Calu3 (cell line): ENCODE measurements around the gene COMMD9. TPM values are rescaled to one million over a fixed set of nuclear protein-coding genes. Genes with fewer than 3 reads are reported as not detected.

ENCODE experiments used
- BruUV-seq: library from RNA; stranded (reverse); fragments of 400-500 nt; replicated peaks from 2 replicates; lab custom pipeline; 2021; lab: Mats Ljungman, UMichigan
- CTCF ChIA-PET: fragments of 300-600 bp; sonication (Branson Sonifier 250); formaldehyde crosslinking; loops from one replicate; lab custom pipeline; 2022; ENCODE audit warnings: antibody characterized with exemption; lab: Charles Lee
- DNase-seq: peaks from one replicate; pipeline ENCODE4 v3.0.0; 2022
- H3K27ac Mint-ChIP-seq: one replicate; pipeline ENCODE4 v1.8.0; 2022; ENCODE audit warnings: mixed read lengths; ENCODE audit not compliant: unreplicated experiment
- H3K27me3 Mint-ChIP-seq: one replicate; pipeline ENCODE4 v1.8.0; 2022; ENCODE audit warnings: mixed read lengths; ENCODE audit not compliant: unreplicated experiment
- H3K36me3 Mint-ChIP-seq: one replicate; pipeline ENCODE4 v1.8.0; 2022; ENCODE audit warnings: mild to moderate bottlenecking, moderate library complexity, mixed read lengths; ENCODE audit not compliant: insufficient read depth, unreplicated experiment
- H3K4me1 Mint-ChIP-seq: one replicate; pipeline ENCODE4 v1.8.0; 2022; ENCODE audit warnings: mild to moderate bottlenecking, low read depth, mixed read lengths; ENCODE audit not compliant: unreplicated experiment
- H3K4me3 Mint-ChIP-seq: one replicate; pipeline ENCODE4 v1.8.0; 2022; ENCODE audit warnings: mild to moderate bottlenecking, low read depth, moderate library complexity, mixed read lengths; ENCODE audit not compliant: unreplicated experiment
- H3K9me3 Mint-ChIP-seq: one replicate; pipeline ENCODE4 v1.8.0; 2022; ENCODE audit warnings: low read depth, mixed read lengths; ENCODE audit not compliant: unreplicated experiment
- intact Hi-C: fragments of 100-400 bp; cut with micrococcal nuclease; formaldehyde crosslinking; loops from one replicate; pipeline ENCODE4 v1.10.0; 2022; ENCODE audit not compliant: unreplicated experiment
- total RNA-seq: library from RNA; stranded (reverse); gene quantifications from 2 replicates; pipeline ENCODE4 v1.2.3, GENCODE V29; 2022
- TF ChIP-seq, protein P1 (sequence below): fragments of 200-600 bp; IDR thresholded peaks from one replicate; pipeline ENCODE4 v1.8.0; 2022; ENCODE audit warnings: antibody characterized with exemption; ENCODE audit not compliant: unreplicated experiment

Gene COMMD9
- total RNA-seq, 1 experiment from 2014 or later, result 44.1 TPM

DNA sequence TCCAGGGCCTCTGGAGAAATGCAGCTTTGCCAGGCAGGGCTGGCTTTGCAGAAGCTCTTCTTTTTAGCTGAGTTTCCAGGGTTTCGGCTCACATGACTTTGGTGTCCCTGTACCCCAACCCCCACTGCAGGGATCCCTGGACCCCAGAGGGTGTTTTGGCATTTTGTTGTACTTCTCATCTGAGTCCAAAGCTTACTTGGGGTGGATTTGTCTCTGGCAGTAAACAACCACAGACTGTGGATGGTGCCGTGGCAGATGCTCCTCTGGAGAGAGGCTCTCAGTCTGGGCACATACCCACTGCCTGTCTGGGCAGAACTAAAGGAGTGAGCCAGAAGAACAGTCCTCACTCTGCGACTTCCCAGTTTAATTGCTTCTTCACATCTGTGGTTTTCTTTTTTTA lies 49.6 kb downstream of the COMMD9 start:
- DNase-seq, result no peak
- BruUV-seq, result no TSS peak
- Mint-ChIP-seq H3K4me1 (no peaks in the 10 kb centered on the region), H3K27ac (no peak overlapping the region), H3K36me3 (no peaks in the 10 kb centered on the region), H3K9me3 (no peaks in the 10 kb centered on the region), H3K4me3 (no peak overlapping the region), H3K27me3 (no peaks in the 10 kb centered on the region)
- intact Hi-C loops, result no loop called here
- CTCF ChIA-PET, result no interaction called here
- TF ChIP-seq, protein P1, sequence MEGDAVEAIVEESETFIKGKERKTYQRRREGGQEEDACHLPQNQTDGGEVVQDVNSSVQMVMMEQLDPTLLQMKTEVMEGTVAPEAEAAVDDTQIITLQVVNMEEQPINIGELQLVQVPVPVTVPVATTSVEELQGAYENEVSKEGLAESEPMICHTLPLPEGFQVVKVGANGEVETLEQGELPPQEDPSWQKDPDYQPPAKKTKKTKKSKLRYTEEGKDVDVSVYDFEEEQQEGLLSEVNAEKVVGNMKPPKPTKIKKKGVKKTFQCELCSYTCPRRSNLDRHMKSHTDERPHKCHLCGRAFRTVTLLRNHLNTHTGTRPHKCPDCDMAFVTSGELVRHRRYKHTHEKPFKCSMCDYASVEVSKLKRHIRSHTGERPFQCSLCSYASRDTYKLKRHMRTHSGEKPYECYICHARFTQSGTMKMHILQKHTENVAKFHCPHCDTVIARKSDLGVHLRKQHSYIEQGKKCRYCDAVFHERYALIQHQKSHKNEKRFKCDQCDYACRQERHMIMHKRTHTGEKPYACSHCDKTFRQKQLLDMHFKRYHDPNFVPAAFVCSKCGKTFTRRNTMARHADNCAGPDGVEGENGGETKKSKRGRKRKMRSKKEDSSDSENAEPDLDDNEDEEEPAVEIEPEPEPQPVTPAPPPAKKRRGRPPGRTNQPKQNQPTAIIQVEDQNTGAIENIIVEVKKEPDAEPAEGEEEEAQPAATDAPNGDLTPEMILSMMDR, result no peak

DNA sequence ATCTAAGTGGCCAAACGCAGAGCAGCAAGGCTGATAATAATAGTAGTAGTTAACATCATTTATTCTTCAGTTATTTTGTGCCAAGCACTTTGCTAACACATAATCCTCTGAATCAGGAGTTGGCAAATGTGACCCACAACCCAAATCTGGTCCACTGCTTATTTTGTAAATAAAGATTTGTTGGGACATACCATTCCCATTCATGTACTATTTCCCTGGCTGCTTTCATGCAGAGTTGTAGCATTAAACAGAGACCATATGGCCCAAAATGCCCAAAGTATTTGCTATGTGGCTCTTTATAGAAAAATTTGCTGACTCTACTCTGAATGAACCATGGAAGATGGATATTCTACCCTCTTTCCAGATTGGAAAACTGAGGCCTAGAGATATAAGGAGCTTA lies 50.3 kb downstream of the COMMD9 start:
- no peak overlapping the region for H3K4me3 Mint-ChIP-seq
- TF ChIP-seq, protein P1, result no peak
- H3K9me3 Mint-ChIP-seq, result no peaks in the 10 kb centered on the region
- BruUV-seq, result no TSS peak
- H3K27ac Mint-ChIP-seq, result no peak overlapping the region
- no peaks in the 10 kb centered on the region for H3K27me3 Mint-ChIP-seq
- CTCF ChIA-PET, result interaction anchor here (0.6 kb wide), 1 partner anchor 87 kb away, joined by 4 read pairs; no protein-coding TSS in a partner anchor
- DNase-seq, result no peak
- H3K4me1 Mint-ChIP-seq, result no peaks in the 10 kb centered on the region
- intact Hi-C loops, result no loop called here
- no peaks in the 10 kb centered on the region for H3K36me3 Mint-ChIP-seq

DNA sequence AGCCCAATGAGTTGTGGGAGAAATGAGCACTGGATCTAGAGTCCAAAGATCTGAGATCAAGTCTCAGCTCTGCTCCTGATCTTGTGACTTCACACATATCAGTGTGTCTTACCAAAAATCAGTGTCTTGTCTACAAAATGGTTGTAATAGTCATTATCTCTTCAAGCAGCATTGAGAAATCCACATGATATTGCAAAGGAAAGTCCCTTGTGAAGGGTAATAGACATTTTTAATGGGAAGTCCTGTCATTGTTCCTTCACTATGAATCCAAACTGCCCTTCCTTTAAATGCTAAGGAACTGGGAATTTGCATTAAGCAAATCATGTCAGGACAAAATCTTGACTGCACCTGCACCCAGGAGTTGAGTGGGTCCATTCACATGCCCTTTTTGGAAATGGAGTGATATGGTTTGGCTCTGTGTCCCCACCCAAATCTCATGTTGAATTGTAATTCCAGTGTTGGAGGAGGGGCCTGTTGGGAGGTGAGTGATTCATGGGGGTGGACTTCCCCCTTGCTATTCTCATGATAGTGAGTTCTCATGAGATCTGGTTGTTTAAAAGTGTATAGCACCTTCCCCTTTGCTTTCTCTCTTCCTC lies 51.1 kb downstream of the COMMD9 start:
- no TSS peak for BruUV-seq
- Mint-ChIP-seq H3K4me3 (no peak overlapping the region), H3K9me3 (no peaks in the 10 kb centered on the region), H3K27ac (no peak overlapping the region), H3K27me3 (no peaks in the 10 kb centered on the region), H3K4me1 (no peaks in the 10 kb centered on the region), H3K36me3 (no peaks in the 10 kb centered on the region)
- no peak for DNase-seq
- CTCF ChIA-PET, result interaction anchor here (0.6 kb wide), 1 partner anchor 88 kb away, joined by 4 read pairs; no protein-coding TSS in a partner anchor
- TF ChIP-seq, protein P1, result no peak
- intact Hi-C loops, result no loop called here

DNA sequence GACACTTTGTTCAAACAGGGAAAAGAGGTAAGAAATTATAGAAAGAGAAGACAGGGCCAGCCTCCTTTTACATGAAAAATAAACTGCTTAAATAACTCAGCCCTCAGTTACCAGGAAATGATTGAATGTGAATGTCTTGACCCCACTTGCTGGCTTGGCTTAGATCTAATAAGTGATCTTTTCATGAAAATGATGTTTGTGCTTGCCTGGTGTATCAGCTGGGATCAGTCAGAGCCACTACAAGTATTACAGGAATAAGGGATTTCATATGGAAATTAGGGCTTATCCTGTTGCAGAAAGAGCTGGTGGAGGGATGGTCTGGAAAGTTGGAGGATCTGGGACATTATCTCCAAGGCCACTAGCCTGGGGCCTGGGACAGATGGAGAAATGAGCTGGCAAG lies 51.8 kb downstream of the COMMD9 start:
- no peaks in the 10 kb centered on the region for H3K36me3 Mint-ChIP-seq
- intact Hi-C loops, result no loop called here
- TF ChIP-seq, protein P1, result no peak
- H3K4me3 Mint-ChIP-seq, result no peak overlapping the region
- BruUV-seq, result no TSS peak
- no peak for DNase-seq
- CTCF ChIA-PET, result no interaction called here
- H3K9me3 Mint-ChIP-seq, result no peaks in the 10 kb centered on the region
- no peaks in the 10 kb centered on the region for H3K4me1 Mint-ChIP-seq
- no peak overlapping the region for H3K27ac Mint-ChIP-seq
- H3K27me3 Mint-ChIP-seq, result no peaks in the 10 kb centered on the region
